Calu3 (cell line): Measurements from ENCODE around the gene CUTC. TPM values are rescaled to one million over a fixed set of nuclear protein-coding genes. Genes with fewer than 3 reads are reported as not detected.

ENCODE experiments used
- BruUV-seq: library from RNA; stranded (reverse); fragments of 400-500 nt; replicated peaks from 2 replicates; lab custom pipeline; 2021; lab: Mats Ljungman, UMichigan
- CTCF ChIA-PET: fragments of 300-600 bp; sonication (Branson Sonifier 250); formaldehyde crosslinking; loops from one replicate; lab custom pipeline; 2022; ENCODE audit warnings: antibody characterized with exemption; lab: Charles Lee
- DNase-seq: peaks from one replicate; pipeline ENCODE4 v3.0.0; 2022
- H3K27ac Mint-ChIP-seq: one replicate; pipeline ENCODE4 v1.8.0; 2022; ENCODE audit warnings: mixed read lengths; ENCODE audit not compliant: unreplicated experiment
- H3K27me3 Mint-ChIP-seq: one replicate; pipeline ENCODE4 v1.8.0; 2022; ENCODE audit warnings: mixed read lengths; ENCODE audit not compliant: unreplicated experiment
- H3K36me3 Mint-ChIP-seq: one replicate; pipeline ENCODE4 v1.8.0; 2022; ENCODE audit warnings: mild to moderate bottlenecking, moderate library complexity, mixed read lengths; ENCODE audit not compliant: insufficient read depth, unreplicated experiment
- H3K4me1 Mint-ChIP-seq: one replicate; pipeline ENCODE4 v1.8.0; 2022; ENCODE audit warnings: mild to moderate bottlenecking, low read depth, mixed read lengths; ENCODE audit not compliant: unreplicated experiment
- H3K4me3 Mint-ChIP-seq: one replicate; pipeline ENCODE4 v1.8.0; 2022; ENCODE audit warnings: mild to moderate bottlenecking, low read depth, moderate library complexity, mixed read lengths; ENCODE audit not compliant: unreplicated experiment
- H3K9me3 Mint-ChIP-seq: one replicate; pipeline ENCODE4 v1.8.0; 2022; ENCODE audit warnings: low read depth, mixed read lengths; ENCODE audit not compliant: unreplicated experiment
- intact Hi-C: fragments of 100-400 bp; cut with micrococcal nuclease; formaldehyde crosslinking; loops from one replicate; pipeline ENCODE4 v1.10.0; 2022; ENCODE audit not compliant: unreplicated experiment
- total RNA-seq: library from RNA; stranded (reverse); gene quantifications from 2 replicates; pipeline ENCODE4 v1.2.3, GENCODE V29; 2022
- TF ChIP-seq, protein P1 (sequence below): fragments of 200-600 bp; IDR thresholded peaks from one replicate; pipeline ENCODE4 v1.8.0; 2022; ENCODE audit warnings: antibody characterized with exemption; ENCODE audit not compliant: unreplicated experiment

The CUTC gene
- total RNA-seq, 1 experiment from 2014 or later = 9.3 TPM

DNA sequence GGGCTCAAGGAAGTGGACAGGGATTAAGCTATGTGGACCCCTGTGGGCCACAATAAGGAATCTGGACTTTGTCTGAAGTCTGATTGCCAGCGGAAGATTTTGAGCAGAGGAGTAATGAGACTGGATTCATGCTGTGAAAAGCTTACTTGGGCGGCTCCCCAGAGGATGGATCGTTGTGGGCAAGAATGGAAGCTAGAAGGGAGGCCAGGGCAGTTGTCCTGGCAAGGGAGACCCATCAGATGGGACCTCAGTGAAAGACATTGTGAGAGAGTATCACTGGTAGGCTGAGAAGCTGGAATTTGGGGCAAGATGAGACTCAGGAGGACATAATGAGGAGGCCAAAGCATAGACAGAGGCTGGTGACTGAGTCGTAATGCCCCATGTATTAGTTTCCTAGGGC is 66.0 kb downstream of the CUTC start:
- CTCF ChIA-PET = no interaction called here
- Mint-ChIP-seq H3K4me1 (no peaks in the 10 kb centered on the region), H3K9me3 (no peaks in the 10 kb centered on the region), H3K27me3 (no peaks in the 10 kb centered on the region), H3K36me3 (no peaks in the 10 kb centered on the region), H3K4me3 (no peak overlapping the region), H3K27ac (no peak overlapping the region)
- intact Hi-C loops = no loop called here
- no peak for DNase-seq
- BruUV-seq = no TSS peak
- TF ChIP-seq, protein P1, sequence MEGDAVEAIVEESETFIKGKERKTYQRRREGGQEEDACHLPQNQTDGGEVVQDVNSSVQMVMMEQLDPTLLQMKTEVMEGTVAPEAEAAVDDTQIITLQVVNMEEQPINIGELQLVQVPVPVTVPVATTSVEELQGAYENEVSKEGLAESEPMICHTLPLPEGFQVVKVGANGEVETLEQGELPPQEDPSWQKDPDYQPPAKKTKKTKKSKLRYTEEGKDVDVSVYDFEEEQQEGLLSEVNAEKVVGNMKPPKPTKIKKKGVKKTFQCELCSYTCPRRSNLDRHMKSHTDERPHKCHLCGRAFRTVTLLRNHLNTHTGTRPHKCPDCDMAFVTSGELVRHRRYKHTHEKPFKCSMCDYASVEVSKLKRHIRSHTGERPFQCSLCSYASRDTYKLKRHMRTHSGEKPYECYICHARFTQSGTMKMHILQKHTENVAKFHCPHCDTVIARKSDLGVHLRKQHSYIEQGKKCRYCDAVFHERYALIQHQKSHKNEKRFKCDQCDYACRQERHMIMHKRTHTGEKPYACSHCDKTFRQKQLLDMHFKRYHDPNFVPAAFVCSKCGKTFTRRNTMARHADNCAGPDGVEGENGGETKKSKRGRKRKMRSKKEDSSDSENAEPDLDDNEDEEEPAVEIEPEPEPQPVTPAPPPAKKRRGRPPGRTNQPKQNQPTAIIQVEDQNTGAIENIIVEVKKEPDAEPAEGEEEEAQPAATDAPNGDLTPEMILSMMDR = no peak

DNA sequence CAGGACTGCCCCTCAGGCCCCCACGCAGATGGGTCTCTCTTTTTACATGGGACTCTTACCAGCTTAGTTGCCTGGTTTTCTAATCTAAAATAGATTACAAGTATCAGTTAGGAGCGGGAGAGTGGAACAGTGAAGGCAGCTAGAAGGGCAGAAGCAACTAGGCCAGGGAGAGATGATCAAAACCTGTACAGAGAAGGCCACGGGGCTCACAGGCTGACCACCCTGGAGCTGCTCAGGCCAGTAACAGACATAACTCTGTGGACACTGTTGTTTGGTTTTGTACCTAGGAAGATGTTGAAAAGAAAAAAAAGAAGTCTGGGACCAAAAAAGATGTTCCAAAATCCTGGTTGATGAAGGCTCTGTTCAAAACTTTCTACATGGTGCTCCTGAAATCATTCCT is 66.9 kb downstream of the CUTC start:
- no peak overlapping the region for H3K4me3 Mint-ChIP-seq
- TF ChIP-seq, protein P1 = no peak
- H3K27me3 Mint-ChIP-seq = no peaks in the 10 kb centered on the region
- no peak for DNase-seq
- intact Hi-C loops = no loop called here
- H3K27ac Mint-ChIP-seq = no peak overlapping the region
- CTCF ChIA-PET = no interaction called here
- BruUV-seq = no TSS peak
- H3K9me3 Mint-ChIP-seq = no peaks in the 10 kb centered on the region
- no peaks in the 10 kb centered on the region for H3K36me3 Mint-ChIP-seq
- H3K4me1 Mint-ChIP-seq = no peaks in the 10 kb centered on the region

DNA sequence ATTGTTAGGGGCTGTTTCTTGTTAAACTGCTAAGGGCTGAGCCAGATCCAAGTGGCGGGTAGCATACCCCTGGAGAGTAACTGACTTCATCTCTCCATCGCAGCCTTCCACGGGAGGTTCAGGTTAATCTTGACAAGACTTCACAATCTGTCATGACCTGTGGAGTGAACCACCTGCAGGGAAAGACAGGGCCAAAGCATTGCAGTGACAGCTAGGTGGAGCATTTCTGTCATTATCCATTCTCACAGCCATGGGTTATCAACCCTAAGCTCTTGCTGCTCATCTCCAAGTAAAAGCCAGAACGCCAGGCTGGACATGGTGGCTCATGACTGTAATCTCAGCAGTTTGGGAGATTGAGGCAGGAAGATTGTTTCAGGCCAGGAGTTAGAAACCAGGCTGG is 67.6 kb downstream of the CUTC start:
- TF ChIP-seq, protein P1 = no peak
- H3K27me3 Mint-ChIP-seq = no peaks in the 10 kb centered on the region
- CTCF ChIA-PET = no interaction called here
- no peak for DNase-seq
- H3K27ac Mint-ChIP-seq = no peak overlapping the region
- intact Hi-C loops = no loop called here
- no peaks in the 10 kb centered on the region for H3K36me3 Mint-ChIP-seq
- no TSS peak for BruUV-seq
- no peaks in the 10 kb centered on the region for H3K4me1 Mint-ChIP-seq
- H3K9me3 Mint-ChIP-seq = no peaks in the 10 kb centered on the region
- no peak overlapping the region for H3K4me3 Mint-ChIP-seq

DNA sequence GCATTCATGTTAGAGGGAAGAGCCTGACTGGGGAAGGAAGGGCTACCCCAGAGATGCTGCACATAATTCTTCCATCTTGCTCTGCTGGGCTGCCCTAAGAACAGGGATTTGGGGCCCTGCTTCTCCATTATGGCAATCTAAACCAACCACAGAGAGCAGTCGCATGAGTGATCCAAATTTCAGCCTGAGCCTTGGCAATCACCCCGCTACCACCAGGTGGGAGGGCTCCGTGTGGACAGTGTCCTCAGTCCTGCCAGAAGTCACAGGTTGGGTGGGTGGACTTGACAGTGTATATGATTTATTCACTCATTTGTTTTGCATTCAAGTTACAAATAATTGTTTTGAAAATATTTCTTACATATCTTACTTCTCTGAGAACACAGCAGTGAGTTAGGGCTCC is 72.4 kb downstream of the CUTC start:
- CTCF ChIA-PET = no interaction called here
- H3K4me1 Mint-ChIP-seq = no peaks in the 10 kb centered on the region
- TF ChIP-seq, protein P1 = no peak

DNA sequence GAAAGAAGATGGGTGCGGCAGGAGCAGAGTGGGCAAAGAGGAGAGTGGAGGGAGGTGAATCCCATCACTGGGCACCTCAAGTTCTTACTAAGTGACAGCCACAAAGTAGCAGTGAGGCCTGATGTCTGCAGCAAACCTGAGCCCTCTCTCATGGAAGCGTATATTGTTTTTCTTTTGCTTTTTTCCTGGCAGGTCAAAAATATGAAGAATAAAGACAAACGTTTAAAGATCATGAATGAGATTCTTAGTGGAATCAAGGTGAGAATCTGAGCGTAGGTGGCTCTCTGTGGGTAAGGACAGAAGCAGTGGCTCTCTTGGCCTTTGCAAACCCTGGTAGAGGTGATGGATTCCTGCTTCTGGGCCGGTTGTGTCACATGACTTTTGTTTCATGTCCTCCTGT is 73.2 kb downstream of the CUTC start:
- TF ChIP-seq, protein P1 = no peak
- DNase-seq = no peak
- Mint-ChIP-seq H3K9me3 (no peaks in the 10 kb centered on the region), H3K27me3 (no peaks in the 10 kb centered on the region), H3K4me1 (no peaks in the 10 kb centered on the region), H3K4me3 (no peak overlapping the region), H3K36me3 (no peaks in the 10 kb centered on the region), H3K27ac (no peak overlapping the region)
- intact Hi-C loops = no loop called here
- BruUV-seq = no TSS peak
- CTCF ChIA-PET = no interaction called here

More for the DNA sequence above, 72.4 kb downstream of the CUTC start:
- DNase-seq = no peak
- BruUV-seq = no TSS peak
- H3K36me3 Mint-ChIP-seq = no peaks in the 10 kb centered on the region
- intact Hi-C loops = no loop called here
- H3K27ac Mint-ChIP-seq = no peak overlapping the region
- no peak overlapping the region for H3K4me3 Mint-ChIP-seq
- H3K9me3 Mint-ChIP-seq = no peaks in the 10 kb centered on the region
- H3K27me3 Mint-ChIP-seq = no peaks in the 10 kb centered on the region
